GM12878 (cell line): Measurements from ENCODE around the gene UFD1. TPM values are rescaled to one million over a fixed set of nuclear protein-coding genes. Genes with fewer than 3 reads are reported as not detected.

ENCODE experiments used
- ATAC-seq: fragments of 200-7000 bp; cut with Tn5 transposase; 3 replicates; pipeline ENCODE4 v1.9.1; 2020; ENCODE audit warnings: mild to moderate bottlenecking, moderate library complexity
- BruUV-seq: library from RNA; stranded (reverse); fragments of 400-500 nt; replicated peaks from 2 replicates; lab custom pipeline; 2021; lab: Mats Ljungman, UMichigan
- CTCF ChIA-PET: fragments of 300-600 bp; sonication (Branson Sonifier 250); formaldehyde crosslinking; extraction: SDS; loops from one replicate; lab custom pipeline; 2021; ENCODE audit warnings: inconsistent platforms; lab: Yijun Ruan, JAX
- POLR2A ChIA-PET: fragments of 350-600 bp; formaldehyde crosslinking; extraction: SDS; loops from one replicate; lab custom pipeline; 2021; ENCODE audit warnings: inconsistent platforms; lab: Charles Lee
- RAD21 ChIA-PET: fragments of 300-600 bp; sonication (Branson Sonifier 250); formaldehyde crosslinking; loops from one replicate; lab custom pipeline; 2023; ENCODE audit warnings: antibody characterized with exemption; ENCODE audit not compliant: unreplicated experiment; lab: Charles Lee
- SMC1A ChIA-PET: fragments of 300-600 bp; sonication (Branson Sonifier 250); formaldehyde crosslinking; loops from one replicate; lab custom pipeline; 2023; ENCODE audit not compliant: unreplicated experiment, uncharacterized antibody; lab: Charles Lee
- DNase-seq: peaks from one replicate; pipeline ENCODE4 v3.0.0-alpha.2; 2011; ENCODE audit warnings: low read depth, low spot score
- FAIRE-seq: peaks from 3 replicates; lab custom pipeline; 2011; peaks lifted over from hg19 to GRCh38; lab: Jason Lieb, UNC
- H2AFZ ChIP-seq: 2 replicates; pipeline ENCODE4 v1.6.0; 2011; ENCODE audit warnings: low read depth, low read length, control low read depth; ENCODE audit not compliant: control insufficient read depth
- H3K27ac ChIP-seq: 2 replicates; pipeline ENCODE4 v1.5.1; 2011; ENCODE audit warnings: control low read depth; ENCODE audit not compliant: control insufficient read depth, insufficient read depth
- H3K27me3 ChIP-seq, 2 experiments: replicated peaks in 1 of 2; 2 replicates each; pipeline versions ENCODE4 v1.6.0 to v1.6.1; 2011; ENCODE audit warnings: low read length in 1 of 2; ENCODE audit not compliant: control insufficient read depth in 2 of 2, insufficient read depth in 2 of 2
- H3K36me3 ChIP-seq, 2 experiments: 2 replicates each; pipeline ENCODE4 v1.5.1; 2011; ENCODE audit warnings: low read length in 1 of 2; ENCODE audit not compliant: control insufficient read depth in 2 of 2, insufficient read depth in 2 of 2
- H3K4me1 ChIP-seq: 2 replicates; pipeline ENCODE4 v1.6.1; 2011; ENCODE audit warnings: mild to moderate bottlenecking, low read length, moderate library complexity, mixed read lengths; ENCODE audit not compliant: control insufficient read depth, insufficient read depth
- H3K4me2 ChIP-seq: 2 replicates; pipeline ENCODE4 v1.6.0; 2011; ENCODE audit warnings: control low read depth; ENCODE audit not compliant: control insufficient read depth, insufficient read depth
- H3K4me3 ChIP-seq: fragments of 200-600 bp; sonication (generic); 2 replicates; pipeline ENCODE4 v1.5.1; 2016
- H3K79me2 ChIP-seq: 2 replicates; pipeline ENCODE4 v1.6.0; 2011; ENCODE audit warnings: low read length; ENCODE audit not compliant: control insufficient read depth, insufficient read depth
- H3K9ac ChIP-seq: 2 replicates; pipeline ENCODE4 v1.8.0; 2011; ENCODE audit warnings: low read length, control low read depth, mixed read lengths; ENCODE audit not compliant: control insufficient read depth, insufficient read depth
- H3K9me3 ChIP-seq: replicated peaks from 3 replicates; pipeline ENCODE4 v1.5.1; 2011; ENCODE audit warnings: mild to moderate bottlenecking, low read length; ENCODE audit not compliant: control insufficient read depth, insufficient read depth
- H4K20me1 ChIP-seq: 2 replicates; pipeline ENCODE4 v1.6.0; 2011; ENCODE audit not compliant: control insufficient read depth, insufficient read depth
- ASH2L ChIP-seq: fragments of 300-600, 200-600 bp; sonication (generic); IDR thresholded peaks from 2 replicates; pipeline ENCODE4 v1.6.1; 2017; ENCODE audit warnings: low read depth, mild to moderate bottlenecking, borderline replicate concordance
- BCL3 ChIP-seq: IDR thresholded peaks from 2 replicates; pipeline ENCODE4 v1.6.1; 2011; ENCODE audit warnings: borderline replicate concordance, low read depth, mild to moderate bottlenecking, moderate library complexity, low read length; ENCODE audit not compliant: insufficient read depth, poor library complexity, severe bottlenecking
- CHD1 ChIP-seq: IDR thresholded peaks from 2 replicates; pipeline ENCODE4 v1.6.1; 2012; ENCODE audit warnings: low read depth, low read length, improper control_type of control experiment
- CHD4 ChIP-seq: fragments of 200-600 bp; sonication (generic); IDR thresholded peaks from 2 replicates; pipeline ENCODE4 v1.6.1; 2016; ENCODE audit warnings: mild to moderate bottlenecking
- EGR1 ChIP-seq, 2 experiments: IDR thresholded peaks; 1 replicate in 1 of 2; 2 replicates in 1 of 2; pipeline ENCODE4 v1.6.1; 2011 to 2012; ENCODE audit warnings: low read depth in 2 of 2, low read length in 2 of 2, borderline replicate concordance in 1 of 2, mild to moderate bottlenecking in 1 of 2, moderate library complexity in 1 of 2
- HDAC2 ChIP-seq: fragments of 200-600 bp; sonication (generic); IDR thresholded peaks from 2 replicates; pipeline ENCODE4 v1.6.1; 2017
- MEF2A ChIP-seq: IDR thresholded peaks from 2 replicates; pipeline ENCODE4 v1.6.1; 2011; ENCODE audit warnings: low read depth, mild to moderate bottlenecking, low read length, moderate library complexity; ENCODE audit not compliant: insufficient read depth
- MEF2B ChIP-seq: fragments of 450-650 bp; IDR thresholded peaks from 2 replicates; pipeline ENCODE4 v1.6.1; 2018; ENCODE audit warnings: mild to moderate bottlenecking, moderate library complexity; ENCODE audit not compliant: partially characterized antibody, poor library complexity, severe bottlenecking
- RELA ChIP-seq: fragments of 450-650 bp; IDR thresholded peaks from 2 replicates; pipeline ENCODE4 v1.8.0; 2014; ENCODE audit warnings: borderline replicate concordance; ENCODE audit not compliant: partially characterized antibody
- SREBF1 ChIP-seq: IDR thresholded peaks from 2 replicates; pipeline ENCODE4 v1.6.1; 2012; ENCODE audit warnings: mild to moderate bottlenecking, low read length
- TAF1 ChIP-seq: IDR thresholded peaks from 2 replicates; pipeline ENCODE4 v1.6.1; 2011; ENCODE audit warnings: mild to moderate bottlenecking, low read depth, low read length, borderline replicate concordance
- ZNF24 ChIP-seq: fragments of 450-650 bp; IDR thresholded peaks from 2 replicates; pipeline ENCODE4 v1.6.1; 2017; ENCODE audit warnings: antibody characterized with exemption, mild to moderate bottlenecking
- WGBS: methylation state at CpG from one replicate; pipeline ENCODE4 v1.1.6; 2016; ENCODE audit warnings: low lambda C conversion rate; ENCODE audit not compliant: insufficient replicate concordance, insufficient coverage; ENCODE audit errors: missing lambda C conversion rate; 5-methylcytosine and 5-hydroxymethylcytosine counted together
- in situ Hi-C: fragments of 300-500 bp; cut with MboI; formaldehyde crosslinking; loops from 9 replicates; pipeline ENCODE4 v1.14.3; 2018; ENCODE audit warnings: mixed read lengths
- intact Hi-C: fragments of 100-400 bp; cut with micrococcal nuclease; formaldehyde crosslinking; loops from one replicate; pipeline ENCODE4 v1.14.2; 2022; ENCODE audit not compliant: unreplicated experiment
- polyA plus RNA-seq, 11 experiments: library from polyadenylated mRNA; depleted of rRNA in 4 of 11; unstranded in 6 of 11; stranded (reverse) in 5 of 11; fragments of >200 nt; fragmentation: Nextera tagmentation in 4 of 11; fragmentation: Illumina TruSeq in 1 of 11; extraction: Ambion mirVana in 4 of 11; extraction: Trizol in 1 of 11; gene quantifications; 1 replicate in 1 of 11; 2 replicates in 10 of 11; pipeline versions ENCODE4 v1.2.1 to v1.2.3, GENCODE V29; 2011 to 2016; ENCODE audit warnings: inconsistent platforms in 2 of 11, missing spikeins in 2 of 11, low read depth in 1 of 11
- total RNA-seq, 4 experiments: library from RNA; depleted of rRNA in 3 of 4; stranded (reverse); fragments of >200 nt in 3 of 4; fragmentation: Illumina TruSeq in 1 of 4; extraction: Trizol in 1 of 4; gene quantifications; 2 replicates each; pipeline versions ENCODE4 v1.2.1 to v1.2.3, GENCODE V29; 2013 to 2021
- TF ChIP-seq, protein P1 (sequence below): fragments of 450-650 bp; formaldehyde crosslinking; IDR thresholded peaks from 2 replicates; pipeline ENCODE4 v1.4.0; 2022; ENCODE audit warnings: mild to moderate bottlenecking, moderate library complexity

The UFD1 gene
- total and polyA plus RNA-seq, 10 of the 15 experiments (the other 5 are each of a cell fraction or from before 2014, with no cell fraction given) = 67.2 to 143 (median 117) TPM

DNA sequence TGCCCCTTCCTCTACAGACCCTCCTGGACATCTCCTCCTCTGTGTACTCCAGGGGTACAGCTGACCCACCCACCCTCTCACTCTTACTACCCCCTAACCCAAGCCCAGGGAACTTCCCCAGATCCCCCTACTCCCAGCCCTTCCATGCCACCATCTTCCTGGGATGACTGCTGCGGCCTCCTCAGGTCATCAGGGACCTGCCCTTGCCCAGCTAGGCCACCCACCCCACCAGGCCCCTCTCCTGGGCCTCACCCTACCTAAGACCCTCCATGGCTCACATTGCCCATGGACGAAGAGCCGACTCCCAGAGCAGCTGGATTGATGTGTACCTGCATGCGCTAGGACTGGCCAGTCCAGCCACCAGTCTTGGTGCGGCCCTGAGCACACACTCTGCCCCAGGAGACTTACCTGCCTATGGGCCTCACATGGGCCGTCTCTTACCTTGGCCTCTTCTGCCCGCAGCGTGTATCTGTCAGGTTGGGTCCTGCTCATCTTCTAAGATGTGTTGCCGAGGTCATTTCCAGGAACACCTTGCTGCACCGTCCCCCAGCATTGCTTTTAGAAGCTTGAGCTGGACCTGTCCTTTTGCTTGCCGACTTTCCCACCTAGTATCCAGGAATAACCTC lies 47.2 kb upstream of the UFD1 start:
- ChIA-PET POLR2A (no interaction called here), RAD21 (no interaction called here), CTCF (interaction anchor here (0.6 to 1.1 kb wide), 2 partner anchors 83 to 197 kb away, joined by 3 read pairs; partner anchors contain the start of gene GP1BB), SMC1A (no interaction called here)
- no peak overlapping the region for H3K27ac ChIP-seq
- H3K27me3 ChIP-seq = peaks cover 0 to 2% of the 10 kb centered on the region in 2 experiments; a peak in 2 of 4 replicates
- BruUV-seq = no TSS peak
- no peak overlapping the region for H3K4me2 ChIP-seq
- intact Hi-C loops = no loop called here
- TF ChIP-seq MEF2A (no peak), MEF2B (no peak), CHD1 (no peak), ZNF24 (no peak), EGR1 (IDR thresholded peaks at IDR 0.05; ENCODE audit: borderline replicate concordance in 1 of 2, low read depth in 2 of 2, low read length in 2 of 2) (no peak), TAF1 (no peak)
- H2AFZ ChIP-seq = no peak overlapping the region
- no peak for ATAC-seq
- FAIRE-seq = no peak
- in situ Hi-C loops = no loop called here
- H3K9me3 ChIP-seq = no peaks in the 10 kb centered on the region
- no peaks in the 10 kb centered on the region for H4K20me1 ChIP-seq
- no peaks in the 10 kb centered on the region for H3K4me1 ChIP-seq
- H3K79me2 ChIP-seq = no peaks in the 10 kb centered on the region
- H3K4me3 ChIP-seq = no peak overlapping the region
- no peak for DNase-seq
- WGBS = 50% methylated on average over 11 of the region's 11 CpGs
- no peaks in the 10 kb centered on the region for H3K36me3 ChIP-seq
- no peak overlapping the region for H3K9ac ChIP-seq

DNA sequence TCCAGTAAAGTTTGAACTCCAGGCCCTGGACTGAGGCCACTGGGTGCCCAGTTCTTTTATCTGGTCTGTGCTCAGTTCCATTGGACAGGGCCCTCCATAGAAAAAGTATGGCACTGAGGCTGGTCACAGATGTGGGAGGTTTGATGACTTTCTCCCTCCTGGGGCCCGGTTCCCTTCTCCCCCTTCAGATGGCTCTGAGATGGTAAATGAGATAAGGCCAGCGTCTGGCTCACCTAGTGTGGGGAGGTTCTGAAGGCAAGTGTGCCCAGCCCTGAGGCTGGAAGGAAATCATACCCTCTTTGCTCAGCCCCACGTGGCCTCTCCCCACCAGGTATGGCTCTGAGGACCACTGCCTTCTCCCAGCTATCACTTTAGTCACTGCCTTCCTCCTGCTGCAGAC lies 46.7 kb upstream of the UFD1 start:
- ChIA-PET CTCF (no interaction called here), RAD21 (no interaction called here), SMC1A (no interaction called here), POLR2A (no interaction called here)
- H3K4me3 ChIP-seq = no peak overlapping the region
- no peak overlapping the region for H3K9ac ChIP-seq
- WGBS = 17% methylated on average over 3 of the region's 3 CpGs
- no TSS peak for BruUV-seq
- H4K20me1 ChIP-seq = no peaks in the 10 kb centered on the region
- FAIRE-seq (no peak), ATAC-seq (no peak), DNase-seq (no peak)
- no peaks in the 10 kb centered on the region for H3K36me3 ChIP-seq
- H3K4me2 ChIP-seq = no peak overlapping the region
- in situ Hi-C loops (no loop called here), intact Hi-C loops (no loop called here)
- H3K27ac ChIP-seq = no peak overlapping the region
- H2AFZ ChIP-seq = no peak overlapping the region
- H3K27me3 ChIP-seq = peaks cover 0 to 2% of the 10 kb centered on the region in 2 experiments; a peak in 2 of 4 replicates
- H3K79me2 ChIP-seq = no peaks in the 10 kb centered on the region
- no peaks in the 10 kb centered on the region for H3K4me1 ChIP-seq
- no peaks in the 10 kb centered on the region for H3K9me3 ChIP-seq
- TF ChIP-seq BCL3 (no peak), SREBF1 (no peak), ASH2L (no peak), RELA (no peak), CHD4 (no peak), HDAC2 (no peak)
- TF ChIP-seq, protein P1, sequence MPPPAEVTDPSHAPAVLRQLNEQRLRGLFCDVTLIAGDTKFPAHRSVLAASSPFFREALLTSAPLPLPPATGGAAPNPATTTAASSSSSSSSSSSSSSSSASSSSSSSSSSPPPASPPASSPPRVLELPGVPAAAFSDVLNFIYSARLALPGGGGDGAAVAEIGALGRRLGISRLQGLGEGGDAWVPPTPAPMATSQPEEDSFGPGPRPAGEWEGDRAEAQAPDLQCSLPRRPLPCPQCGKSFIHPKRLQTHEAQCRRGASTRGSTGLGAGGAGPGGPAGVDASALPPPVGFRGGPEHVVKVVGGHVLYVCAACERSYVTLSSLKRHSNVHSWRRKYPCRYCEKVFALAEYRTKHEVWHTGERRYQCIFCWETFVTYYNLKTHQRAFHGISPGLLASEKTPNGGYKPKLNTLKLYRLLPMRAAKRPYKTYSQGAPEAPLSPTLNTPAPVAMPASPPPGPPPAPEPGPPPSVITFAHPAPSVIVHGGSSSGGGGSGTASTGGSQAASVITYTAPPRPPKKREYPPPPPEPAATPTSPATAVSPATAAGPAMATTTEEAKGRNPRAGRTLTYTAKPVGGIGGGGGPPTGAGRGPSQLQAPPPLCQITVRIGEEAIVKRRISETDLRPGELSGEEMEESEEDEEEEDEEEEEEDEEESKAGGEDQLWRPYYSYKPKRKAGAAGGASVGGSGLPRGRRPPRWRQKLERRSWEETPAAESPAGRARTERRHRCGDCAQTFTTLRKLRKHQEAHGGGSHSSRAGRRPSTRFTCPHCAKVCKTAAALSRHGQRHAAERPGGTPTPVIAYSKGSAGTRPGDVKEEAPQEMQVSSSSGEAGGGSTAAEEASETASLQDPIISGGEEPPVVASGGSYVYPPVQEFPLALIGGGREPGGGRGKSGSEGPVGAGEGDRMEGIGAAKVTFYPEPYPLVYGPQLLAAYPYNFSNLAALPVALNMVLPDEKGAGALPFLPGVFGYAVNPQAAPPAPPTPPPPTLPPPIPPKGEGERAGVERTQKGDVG (CRISPR knock-in tag) = no peak
